Measurements from ENCODE around the gene TTN.
A peak's percentile ranks its signal among the peaks of the same experiment; 100 is the strongest.

Gene TTN

GRCh38 chr2:178480227-178481181 is 326.7 kb downstream of the TTN start, which contains the start of gene PLEKHA3:
Gene PLEKHA3 (plus strand): TSS chr2:178480457. CDS start chr2:178480870, 413 bp downstream.
- Histone ChIP-seq H3K9me2 (replicated peaks; ENCODE audit: low read depth, low read length) (no peaks in the 10 kb centered on the region), H3K9ac (ENCODE audit: low read depth, low read length, poor library complexity, severe bottlenecking) (peak within 1 kb of the TSS; percentile 93), H3F3A (ENCODE audit: low read depth) (peaks cover 9% of the 10 kb centered on the region; the same call in 1 of the 2 replicates), H3K27me3 (ENCODE audit: insufficient read depth, low read length, poor library complexity, severe bottlenecking) (no peaks in the 10 kb centered on the region), H3K79me2 (ENCODE audit: insufficient read depth, low read length) (peaks cover 71% of the 10 kb centered on the region), H3K4me1 (ENCODE audit: insufficient read depth, low read length, poor library complexity, severe bottlenecking) (peaks cover 62% of the 10 kb centered on the region), H4K20me1 (ENCODE audit: insufficient read depth, low read length, poor library complexity, severe bottlenecking) (peaks cover 48% of the 10 kb centered on the region), H3K4me2 (ENCODE audit: low read depth, low read length, poor library complexity, severe bottlenecking) (peak within 1 kb of the TSS; percentile 77), H3K9me3 (ENCODE audit: insufficient read depth, low read depth, low read length) (no peaks in the 10 kb centered on the region), H2AFZ (ENCODE audit: low read length) (peak within 1 kb of the TSS; percentile 90), H3K36me3 (ENCODE audit: insufficient read depth, low read length) (no peaks in the 10 kb centered on the region), H3K4me3 (ENCODE audit: low read length, poor library complexity, severe bottlenecking) (peak within 1 kb of the TSS; percentile 90)
- TF ChIP-seq EZH2phosphoT487 (IDR thresholded peaks at IDR 0.05; ENCODE audit: borderline replicate concordance) (no peak), CTCF (conservative IDR thresholded peaks at IDR 0.05; ENCODE audit: low read length) (no peak)

- Histone ChIP-seq H3K9me3 (ENCODE audit: insufficient read depth, low read depth, low read length) (no peaks in the 10 kb centered on the region), H3K27me3 (ENCODE audit: insufficient read depth, low read length, poor library complexity, severe bottlenecking) (no peaks in the 10 kb centered on the region), H3K36me3 (ENCODE audit: insufficient read depth, low read length) (no peaks in the 10 kb centered on the region), H3K4me2 (ENCODE audit: low read depth, low read length, poor library complexity, severe bottlenecking) (peak overlapping the region; percentile 77), H4K20me1 (ENCODE audit: insufficient read depth, low read length, poor library complexity, severe bottlenecking) (peaks cover 41% of the 10 kb centered on the region), H3F3A (ENCODE audit: low read depth) (peaks cover 9% of the 10 kb centered on the region; the same call in 1 of the 2 replicates), H2AFZ (ENCODE audit: low read length) (peak overlapping the region; percentile 90), H3K9me2 (replicated peaks; ENCODE audit: low read depth, low read length) (no peaks in the 10 kb centered on the region), H3K79me2 (ENCODE audit: insufficient read depth, low read length) (peaks cover 67% of the 10 kb centered on the region), H3K9ac (ENCODE audit: low read depth, low read length, poor library complexity, severe bottlenecking) (peak overlapping the region; percentile 93), H3K4me1 (ENCODE audit: insufficient read depth, low read length, poor library complexity, severe bottlenecking) (peaks cover 56% of the 10 kb centered on the region), H3K4me3 (ENCODE audit: low read length, poor library complexity, severe bottlenecking) (peak overlapping the region; percentile 90)
- no peak for TF ChIP-seq EZH2phosphoT487 (IDR thresholded peaks at IDR 0.05; ENCODE audit: borderline replicate concordance)
- no peak for TF ChIP-seq CTCF (conservative IDR thresholded peaks at IDR 0.05; ENCODE audit: low read length)
Measured at GRCh38 chr2:178479758-178480226, 327.4 kb downstream of the TTN start.

DNA sequence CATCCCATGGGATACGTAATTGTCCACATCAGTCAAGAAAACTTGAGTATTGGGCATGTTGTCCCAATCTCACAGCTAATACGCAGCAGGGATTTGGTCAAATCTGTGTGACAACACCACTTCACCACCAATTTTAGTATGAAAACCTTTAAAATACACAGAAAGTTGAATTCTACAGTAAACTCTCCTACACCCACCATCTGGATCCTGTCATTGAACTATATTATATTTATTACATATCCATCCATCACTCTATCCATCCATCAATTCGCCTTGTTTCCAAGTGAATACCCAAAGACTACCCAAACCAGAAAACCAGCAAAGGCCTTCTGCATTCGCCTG is 328.0 kb downstream of the TTN start:
- peaks cover 50% of the 10 kb centered on the region for H3K4me1 ChIP-seq (ENCODE audit: insufficient read depth, low read length, poor library complexity, severe bottlenecking)
- no peak for TF ChIP-seq EZH2phosphoT487 (IDR thresholded peaks at IDR 0.05; ENCODE audit: borderline replicate concordance)
- peak; percentile 25; the same call in 1 of the 2 replicates for TF ChIP-seq CTCF (conservative IDR thresholded peaks at IDR 0.05; ENCODE audit: low read length)
- H3K9me2 ChIP-seq (replicated peaks; ENCODE audit: low read depth, low read length): no peaks in the 10 kb centered on the region
- H2AFZ ChIP-seq (ENCODE audit: low read length): peak overlapping the region; percentile 90; the same call in 1 of the 2 replicates
- peak overlapping the region; percentile 90 for H3K4me3 ChIP-seq (ENCODE audit: low read length, poor library complexity, severe bottlenecking)
- H3K36me3 ChIP-seq (ENCODE audit: insufficient read depth, low read length): no peaks in the 10 kb centered on the region
- H3K4me2 ChIP-seq (ENCODE audit: low read depth, low read length, poor library complexity, severe bottlenecking): peak overlapping the region; percentile 77
- H3F3A ChIP-seq (ENCODE audit: low read depth): peaks cover 9% of the 10 kb centered on the region; the same call in 1 of the 2 replicates
- no peaks in the 10 kb centered on the region for H3K9me3 ChIP-seq (ENCODE audit: insufficient read depth, low read depth, low read length)
- peak overlapping the region; percentile 93 for H3K9ac ChIP-seq (ENCODE audit: low read depth, low read length, poor library complexity, severe bottlenecking)
- no peaks in the 10 kb centered on the region for H3K27me3 ChIP-seq (ENCODE audit: insufficient read depth, low read length, poor library complexity, severe bottlenecking)
- H4K20me1 ChIP-seq (ENCODE audit: insufficient read depth, low read length, poor library complexity, severe bottlenecking): peaks cover 36% of the 10 kb centered on the region
- peaks cover 61% of the 10 kb centered on the region for H3K79me2 ChIP-seq (ENCODE audit: insufficient read depth, low read length)
